Bone marrow (tissue), 2 donors: ENCODE measurements around the gene FAM120B.

Experiments used
- DNase-seq, 2 donors: peaks; one replicate each; lab custom pipeline; 2025; lab: John Stamatoyannopoulos, UW

The FAM120B gene

GRCh38 chr6:170272341-170273065, 34.1 kb upstream of the FAM120B start:
- no peak for DNase-seq

- DNase-seq: no peak
Measured at GRCh38 chr6:170273191-170273590, 33.4 kb upstream of the FAM120B start.

- DNase-seq: no peak
Measured at GRCh38 chr6:170273681-170274080, 32.9 kb upstream of the FAM120B start.

GRCh38 chr6:170274713-170275560, 31.6 kb upstream of the FAM120B start:
- DNase-seq: no peak

- DNase-seq: no peak
Measured at GRCh38 chr6:170276369-170277057, 30.0 kb upstream of the FAM120B start.

GRCh38 chr6:170277893-170278742, 28.4 kb upstream of the FAM120B start:
- no peak for DNase-seq

GRCh38 chr6:170278743-170279094, 27.8 kb upstream of the FAM120B start:
- peak in 1 of 2 donors; percentile 25 for DNase-seq

GRCh38 chr6:170279426-170279825, 27.1 kb upstream of the FAM120B start:
- DNase-seq: no peak

GRCh38 chr6:170279977-170280688, 26.4 kb upstream of the FAM120B start:
- DNase-seq: peak in 1 of 2 donors; percentile 22

GRCh38 chr6:170280689-170281045, 25.9 kb upstream of the FAM120B start:
- DNase-seq: no peak

- DNase-seq: no peak
Measured at GRCh38 chr6:170281331-170282292, 24.9 kb upstream of the FAM120B start.

- no peak for DNase-seq
Measured at GRCh38 chr6:170282512-170283158, 23.9 kb upstream of the FAM120B start.

- no peak for DNase-seq
Measured at GRCh38 chr6:170283212-170284081, 23.1 kb upstream of the FAM120B start.

- no peak for DNase-seq
Measured at GRCh38 chr6:170284126-170284773, 22.3 kb upstream of the FAM120B start.

- no peak for DNase-seq
Measured at GRCh38 chr6:170284866-170285469, 21.6 kb upstream of the FAM120B start.

GRCh38 chr6:170285482-170285881, 21.1 kb upstream of the FAM120B start:
- DNase-seq: no peak

GRCh38 chr6:170286246-170286933, 20.2 kb upstream of the FAM120B start:
- DNase-seq: no peak
